ENCODE measurements around the gene KLHL14. TPM values are rescaled to one million over a fixed set of nuclear protein-coding genes. Genes with fewer than 3 reads are reported as not detected.
"Not testable (repeated sequence)": the region's sequence is repeated elsewhere in the genome, so short reads cannot be mapped to it uniquely, and the experiment has no call there.

KLHL14 gene
- total RNA-seq, 4 donors from 2014 or later: 0.14 to 0.75 (median 0.64) TPM; not detected in 1

- no peak for DNase-seq
- Histone ChIP-seq H3K9me3 (peaks cover 0 to 10% of the 10 kb centered on the region in 2 donors), H3K27me3 (no peaks in the 10 kb centered on the region), H3K27ac (no peak overlapping the region), H3K4me3 (no peak overlapping the region), H3K4me1 (no peaks in the 10 kb centered on the region), H3K36me3 (no peaks in the 10 kb centered on the region)
- intact Hi-C loops (cut with DNase I; ENCODE audit: low total_unique reads): no loop called here
- in situ Hi-C loops (cut with MboI; ENCODE audit: low pct_ligation_motif_present in 1 of 4, low pct_unique_long_range_greater_than_20kb in 1 of 4, low sequenced_read_pairs in 3 of 4): no loop called here
- 73 to 78% methylated on average over 8 of the region's 8 CpGs for WGBS, 2 donors (ENCODE audit: low coverage in 1 of 2)
- TF ChIP-seq, protein P1, sequence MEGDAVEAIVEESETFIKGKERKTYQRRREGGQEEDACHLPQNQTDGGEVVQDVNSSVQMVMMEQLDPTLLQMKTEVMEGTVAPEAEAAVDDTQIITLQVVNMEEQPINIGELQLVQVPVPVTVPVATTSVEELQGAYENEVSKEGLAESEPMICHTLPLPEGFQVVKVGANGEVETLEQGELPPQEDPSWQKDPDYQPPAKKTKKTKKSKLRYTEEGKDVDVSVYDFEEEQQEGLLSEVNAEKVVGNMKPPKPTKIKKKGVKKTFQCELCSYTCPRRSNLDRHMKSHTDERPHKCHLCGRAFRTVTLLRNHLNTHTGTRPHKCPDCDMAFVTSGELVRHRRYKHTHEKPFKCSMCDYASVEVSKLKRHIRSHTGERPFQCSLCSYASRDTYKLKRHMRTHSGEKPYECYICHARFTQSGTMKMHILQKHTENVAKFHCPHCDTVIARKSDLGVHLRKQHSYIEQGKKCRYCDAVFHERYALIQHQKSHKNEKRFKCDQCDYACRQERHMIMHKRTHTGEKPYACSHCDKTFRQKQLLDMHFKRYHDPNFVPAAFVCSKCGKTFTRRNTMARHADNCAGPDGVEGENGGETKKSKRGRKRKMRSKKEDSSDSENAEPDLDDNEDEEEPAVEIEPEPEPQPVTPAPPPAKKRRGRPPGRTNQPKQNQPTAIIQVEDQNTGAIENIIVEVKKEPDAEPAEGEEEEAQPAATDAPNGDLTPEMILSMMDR (IDR thresholded peaks at IDR 0.05): no peak
- TF ChIP-seq POLR2A (IDR thresholded peaks at IDR 0.05): no peak
- TF ChIP-seq EP300 (IDR thresholded peaks at IDR 0.05; ENCODE audit: low read depth): no peak
- TF ChIP-seq POLR2AphosphoS5 (IDR thresholded peaks at IDR 0.05): no peak
These were observed 30.0 kb upstream of the KLHL14 start for GRCh38 chr18:32802591-32803451.

DNA sequence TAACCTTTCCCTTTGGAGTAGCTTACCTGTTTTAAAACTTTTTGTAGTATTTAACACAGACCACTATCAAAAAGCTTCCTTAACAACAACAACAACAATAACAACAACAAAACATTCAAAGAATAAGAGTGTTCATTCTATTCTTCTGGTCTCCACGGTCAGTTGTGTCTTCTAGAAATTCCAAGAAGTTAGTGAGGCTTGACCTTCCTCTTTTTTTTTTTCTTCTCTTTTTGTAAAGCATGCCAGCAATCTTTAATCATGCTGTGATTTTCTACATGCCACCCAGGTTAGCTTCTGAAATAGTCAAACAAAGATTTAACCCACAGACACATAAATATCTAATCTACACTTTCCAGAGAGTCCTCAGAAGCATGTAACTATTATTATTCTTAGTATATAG is 28.4 kb upstream of the KLHL14 start:
- in situ Hi-C loops (cut with MboI; ENCODE audit: low pct_ligation_motif_present in 1 of 4, low pct_unique_long_range_greater_than_20kb in 1 of 4, low sequenced_read_pairs in 3 of 4): no loop called here
- TF ChIP-seq, protein P1 (IDR thresholded peaks at IDR 0.05): no peak
- TF ChIP-seq POLR2AphosphoS5 (IDR thresholded peaks at IDR 0.05) (no peak), POLR2A (IDR thresholded peaks at IDR 0.05) (no peak), EP300 (IDR thresholded peaks at IDR 0.05; ENCODE audit: low read depth) (no peak)
- Histone ChIP-seq H3K9me3 (peaks cover 0 to 10% of the 10 kb centered on the region in 2 donors), H3K27me3 (no peaks in the 10 kb centered on the region), H3K27ac (no peak overlapping the region), H3K36me3 (no peaks in the 10 kb centered on the region), H3K4me1 (no peaks in the 10 kb centered on the region), H3K4me3 (no peak overlapping the region)
- intact Hi-C loops (cut with DNase I; ENCODE audit: low total_unique reads): no loop called here
- no peak for DNase-seq
- 29 to 52% methylated on average over 1 of the region's 1 CpG for WGBS, 2 donors (ENCODE audit: low coverage in 1 of 2)

DNA sequence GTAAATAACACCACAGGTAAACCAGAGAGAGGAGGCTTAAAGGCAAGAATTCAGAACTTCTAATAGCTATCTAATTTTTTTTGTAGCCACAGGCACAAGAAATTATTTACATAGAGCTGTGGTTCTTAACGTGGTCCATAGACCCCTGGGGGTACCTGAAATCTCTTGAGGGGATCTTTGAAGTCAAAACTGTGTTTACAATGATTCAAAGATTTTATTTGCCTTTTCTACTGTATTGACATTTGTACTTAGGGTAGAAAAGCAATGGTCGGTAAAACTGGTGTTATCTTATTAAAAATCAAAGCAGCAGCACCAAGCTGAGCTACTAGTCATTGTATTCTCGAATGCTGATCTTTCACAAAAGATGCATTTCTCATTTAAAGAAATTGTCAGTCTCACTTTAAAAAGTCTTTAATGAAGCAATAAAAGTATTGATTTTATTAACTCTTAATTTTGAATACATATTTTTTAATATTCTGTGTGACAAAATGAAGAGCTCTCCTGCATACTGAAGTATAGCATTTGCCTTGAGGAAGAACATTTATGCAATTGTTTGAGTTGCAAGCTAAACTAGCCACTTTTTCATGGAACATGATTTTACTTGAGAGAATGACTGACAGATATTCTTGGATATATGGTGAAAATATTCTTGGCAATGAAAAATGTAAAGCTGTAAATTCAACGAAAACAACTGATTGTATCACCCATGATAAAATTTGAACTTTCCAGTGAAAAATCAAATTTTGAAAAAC is 25.6 kb upstream of the KLHL14 start:
- H3K36me3 ChIP-seq: no peaks in the 10 kb centered on the region
- DNase-seq: no peak
- no peak overlapping the region for H3K27ac ChIP-seq
- H3K4me3 ChIP-seq: no peak overlapping the region
- TF ChIP-seq POLR2A (IDR thresholded peaks at IDR 0.05) (no peak), EP300 (IDR thresholded peaks at IDR 0.05; ENCODE audit: low read depth) (no peak), POLR2AphosphoS5 (IDR thresholded peaks at IDR 0.05) (no peak)
- TF ChIP-seq, protein P1 (IDR thresholded peaks at IDR 0.05): no peak
- 70 to 77% methylated on average over 3 to 4 of the region's 4 CpGs for WGBS, 2 donors (ENCODE audit: low coverage in 1 of 2)
- in situ Hi-C loops (cut with MboI; ENCODE audit: low pct_ligation_motif_present in 1 of 4, low pct_unique_long_range_greater_than_20kb in 1 of 4, low sequenced_read_pairs in 3 of 4) (no loop called here), intact Hi-C loops (cut with DNase I; ENCODE audit: low total_unique reads) (no loop called here)
- peaks cover 0 to 10% of the 10 kb centered on the region in 2 donors for H3K9me3 ChIP-seq
- no peaks in the 10 kb centered on the region for H3K27me3 ChIP-seq
- no peaks in the 10 kb centered on the region for H3K4me1 ChIP-seq

GRCh38 chr18:32794667-32795066 is 21.8 kb upstream of the KLHL14 start:
- H3K9me3 ChIP-seq; H3K27ac ChIP-seq; intact Hi-C loops (cut with DNase I; ENCODE audit: low total_unique reads); H3K27me3 ChIP-seq; DNase-seq; H3K36me3 ChIP-seq; H3K4me1 ChIP-seq; in situ Hi-C loops (cut with MboI; ENCODE audit: low pct_ligation_motif_present in 1 of 4, low pct_unique_long_range_greater_than_20kb in 1 of 4, low sequenced_read_pairs in 3 of 4); H3K4me3 ChIP-seq: not testable (repeated sequence)
- WGBS, 2 donors (ENCODE audit: low coverage in 1 of 2): 97% methylated on average over 29 of the region's 31 CpGs; no CpG with 5 or more reads in 1 of the 2 donors
